A549 (cell line): Measurements from ENCODE around the gene FOXP1.

Source experiments
- HDAC2 ChIP-seq: fragments of 200-600 bp; sonication (generic); IDR thresholded peaks from 2 replicates; pipeline ENCODE4 v1.6.1; 2016
- TF ChIP-seq, protein P1 (sequence below): fragments of >200 bp; sonication (Bioruptor Twin); formaldehyde crosslinking; IDR thresholded peaks from 3 replicates; pipeline ENCODE4 v1.5.1; 2016

DNA sequence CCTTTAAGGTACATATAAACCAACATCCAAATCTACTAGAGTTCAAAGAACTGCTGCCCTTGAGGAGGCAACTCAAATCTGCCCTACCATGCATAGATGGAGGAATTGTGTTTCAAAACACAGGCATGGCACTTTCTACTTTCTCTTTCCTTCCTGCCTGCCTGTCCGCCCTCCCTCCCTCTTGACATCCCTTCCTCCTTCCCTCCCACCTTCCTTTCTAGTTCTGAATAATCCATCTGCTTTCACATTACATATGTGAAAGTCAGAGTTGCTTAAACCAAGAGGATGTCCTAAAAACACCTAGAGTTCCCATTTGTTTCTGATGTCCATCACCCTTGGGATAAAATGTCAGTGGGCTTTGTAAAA, 537.6 kb downstream of the FOXP1 start:
- TF ChIP-seq, protein P1, sequence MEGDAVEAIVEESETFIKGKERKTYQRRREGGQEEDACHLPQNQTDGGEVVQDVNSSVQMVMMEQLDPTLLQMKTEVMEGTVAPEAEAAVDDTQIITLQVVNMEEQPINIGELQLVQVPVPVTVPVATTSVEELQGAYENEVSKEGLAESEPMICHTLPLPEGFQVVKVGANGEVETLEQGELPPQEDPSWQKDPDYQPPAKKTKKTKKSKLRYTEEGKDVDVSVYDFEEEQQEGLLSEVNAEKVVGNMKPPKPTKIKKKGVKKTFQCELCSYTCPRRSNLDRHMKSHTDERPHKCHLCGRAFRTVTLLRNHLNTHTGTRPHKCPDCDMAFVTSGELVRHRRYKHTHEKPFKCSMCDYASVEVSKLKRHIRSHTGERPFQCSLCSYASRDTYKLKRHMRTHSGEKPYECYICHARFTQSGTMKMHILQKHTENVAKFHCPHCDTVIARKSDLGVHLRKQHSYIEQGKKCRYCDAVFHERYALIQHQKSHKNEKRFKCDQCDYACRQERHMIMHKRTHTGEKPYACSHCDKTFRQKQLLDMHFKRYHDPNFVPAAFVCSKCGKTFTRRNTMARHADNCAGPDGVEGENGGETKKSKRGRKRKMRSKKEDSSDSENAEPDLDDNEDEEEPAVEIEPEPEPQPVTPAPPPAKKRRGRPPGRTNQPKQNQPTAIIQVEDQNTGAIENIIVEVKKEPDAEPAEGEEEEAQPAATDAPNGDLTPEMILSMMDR, result no peak
- TF ChIP-seq HDAC2, result no peak
